Progenitor cell of endocrine pancreas (in vitro differentiated cells): ENCODE measurements around the gene NPPB. TPM values are rescaled to one million over a fixed set of nuclear protein-coding genes. Genes with fewer than 3 reads are reported as not detected.
A peak's percentile ranks its signal among the peaks of the same experiment; 100 is the strongest.

Source experiments
- DNase-seq: peaks from one replicate; pipeline ENCODE4 v3.0.0; 2021; ENCODE audit warnings: low spot score; ENCODE audit not compliant: unreplicated experiment
- H3K27ac Mint-ChIP-seq: 2 replicates; pipeline ENCODE4 v1.8.0; 2021; ENCODE audit warnings: mild to moderate bottlenecking, moderate library complexity, mixed read lengths
- H3K27me3 Mint-ChIP-seq: 2 replicates; pipeline ENCODE4 v1.8.0; 2021; ENCODE audit warnings: mixed read lengths
- H3K36me3 Mint-ChIP-seq: 2 replicates; pipeline ENCODE4 v1.8.0; 2022; ENCODE audit warnings: mixed read lengths; ENCODE audit not compliant: insufficient read depth
- H3K4me1 Mint-ChIP-seq: 2 replicates; pipeline ENCODE4 v1.8.0; 2021; ENCODE audit warnings: low read depth, mixed read lengths
- H3K4me3 Mint-ChIP-seq: 2 replicates; pipeline ENCODE4 v1.8.0; 2021; ENCODE audit warnings: low read depth, mild to moderate bottlenecking, moderate library complexity, mixed read lengths
- H3K9me3 Mint-ChIP-seq: 2 replicates; pipeline ENCODE4 v1.8.0; 2021; ENCODE audit warnings: low read depth, mixed read lengths
- CTCF ChIP-seq: fragments of 200-600 bp; sonication (generic); IDR thresholded peaks from one replicate; pipeline ENCODE4 v1.5.0; 2021; ENCODE audit warnings: antibody characterized with exemption, mild to moderate bottlenecking; ENCODE audit not compliant: unreplicated experiment
- total RNA-seq: library from RNA; stranded (reverse); gene quantifications from 2 replicates; pipeline ENCODE4 v1.2.1, GENCODE V29; 2021

The NPPB gene
- total RNA-seq, 1 donor from 2014 or later = 5.3 TPM

GRCh38 chr1:11885916-11886315 is 27.2 kb upstream of the NPPB start:
- no peaks in the 10 kb centered on the region for H3K9me3 Mint-ChIP-seq
- H3K36me3 Mint-ChIP-seq = no peaks in the 10 kb centered on the region
- no peaks in the 10 kb centered on the region for H3K27me3 Mint-ChIP-seq
- no peak overlapping the region for H3K27ac Mint-ChIP-seq
- no peak overlapping the region for H3K4me3 Mint-ChIP-seq
- TF ChIP-seq CTCF = no peak
- no peak for DNase-seq
- peaks cover 14% of the 10 kb centered on the region for H3K4me1 Mint-ChIP-seq

- H3K9me3 Mint-ChIP-seq = no peaks in the 10 kb centered on the region
- H3K27me3 Mint-ChIP-seq = no peaks in the 10 kb centered on the region
- DNase-seq = no peak
- H3K4me1 Mint-ChIP-seq = peaks cover 12% of the 10 kb centered on the region
- peak overlapping the region; percentile 86 for H3K27ac Mint-ChIP-seq
- no peaks in the 10 kb centered on the region for H3K36me3 Mint-ChIP-seq
- no peak overlapping the region for H3K4me3 Mint-ChIP-seq
- no peak for TF ChIP-seq CTCF
Observed at GRCh38 chr1:11882814-11883538, 24.2 kb upstream of the NPPB start.

GRCh38 chr1:11881749-11882441 is 23.1 kb upstream of the NPPB start:
- Mint-ChIP-seq H3K4me1 (peaks cover 12% of the 10 kb centered on the region), H3K27me3 (peaks cover 2% of the 10 kb centered on the region), H3K36me3 (no peaks in the 10 kb centered on the region), H3K9me3 (no peaks in the 10 kb centered on the region), H3K27ac (no peak overlapping the region), H3K4me3 (no peak overlapping the region)
- TF ChIP-seq CTCF = no peak
- no peak for DNase-seq

GRCh38 chr1:11880911-11881748 is 22.4 kb upstream of the NPPB start:
- H3K36me3 Mint-ChIP-seq = no peaks in the 10 kb centered on the region
- DNase-seq = no peak
- peaks cover 5% of the 10 kb centered on the region for H3K27me3 Mint-ChIP-seq
- no peak overlapping the region for H3K4me3 Mint-ChIP-seq
- peaks cover 12% of the 10 kb centered on the region for H3K4me1 Mint-ChIP-seq
- H3K27ac Mint-ChIP-seq = no peak overlapping the region
- TF ChIP-seq CTCF = no peak
- no peaks in the 10 kb centered on the region for H3K9me3 Mint-ChIP-seq

GRCh38 chr1:11880181-11880575 is 21.4 kb upstream of the NPPB start:
- DNase-seq = no peak
- no peaks in the 10 kb centered on the region for H3K36me3 Mint-ChIP-seq
- H3K4me3 Mint-ChIP-seq = no peak overlapping the region
- peaks cover 12% of the 10 kb centered on the region for H3K4me1 Mint-ChIP-seq
- peaks cover 5% of the 10 kb centered on the region for H3K27me3 Mint-ChIP-seq
- no peak for TF ChIP-seq CTCF
- no peaks in the 10 kb centered on the region for H3K9me3 Mint-ChIP-seq
- no peak overlapping the region for H3K27ac Mint-ChIP-seq
